ENCODE measurements around the gene TCF12. TPM values are rescaled to one million over a fixed set of nuclear protein-coding genes. Genes with fewer than 3 reads are reported as not detected.

Gene TCF12
- total RNA-seq, 1 donor from 2014 or later: 123 TPM

DNA sequence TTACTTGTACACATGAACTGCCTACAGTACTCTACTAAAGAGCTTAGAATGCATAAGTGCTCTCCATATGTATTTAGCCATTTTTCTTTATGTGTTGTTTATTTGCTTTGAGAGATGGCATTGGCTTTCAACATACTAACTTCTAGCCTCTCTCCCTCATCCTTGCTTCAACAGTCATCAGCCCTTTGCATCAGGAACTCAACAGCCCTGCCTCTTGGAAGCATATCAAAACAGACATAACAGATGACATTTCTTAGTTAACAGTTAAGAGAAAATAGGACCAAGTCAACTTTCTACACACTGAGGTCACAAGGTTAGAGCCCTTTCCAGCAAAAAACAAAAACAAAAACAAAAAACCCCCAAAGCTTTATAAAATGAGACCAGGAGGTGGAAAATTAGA is 145.6 kb downstream of the TCF12 start:
- H3K9me3 Mint-ChIP-seq (ENCODE audit: unreplicated experiment): no peaks in the 10 kb centered on the region
- H3K4me1 Mint-ChIP-seq (ENCODE audit: unreplicated experiment): peaks cover 11% of the 10 kb centered on the region
- no peak for DNase-seq (ENCODE audit: low spot score)
- no peaks in the 10 kb centered on the region for H3K36me3 Mint-ChIP-seq (ENCODE audit: low read depth, unreplicated experiment)
- no peaks in the 10 kb centered on the region for H3K27me3 Mint-ChIP-seq (ENCODE audit: unreplicated experiment)
- no peak overlapping the region for H3K27ac Mint-ChIP-seq (ENCODE audit: unreplicated experiment)
- TF ChIP-seq, protein P1, sequence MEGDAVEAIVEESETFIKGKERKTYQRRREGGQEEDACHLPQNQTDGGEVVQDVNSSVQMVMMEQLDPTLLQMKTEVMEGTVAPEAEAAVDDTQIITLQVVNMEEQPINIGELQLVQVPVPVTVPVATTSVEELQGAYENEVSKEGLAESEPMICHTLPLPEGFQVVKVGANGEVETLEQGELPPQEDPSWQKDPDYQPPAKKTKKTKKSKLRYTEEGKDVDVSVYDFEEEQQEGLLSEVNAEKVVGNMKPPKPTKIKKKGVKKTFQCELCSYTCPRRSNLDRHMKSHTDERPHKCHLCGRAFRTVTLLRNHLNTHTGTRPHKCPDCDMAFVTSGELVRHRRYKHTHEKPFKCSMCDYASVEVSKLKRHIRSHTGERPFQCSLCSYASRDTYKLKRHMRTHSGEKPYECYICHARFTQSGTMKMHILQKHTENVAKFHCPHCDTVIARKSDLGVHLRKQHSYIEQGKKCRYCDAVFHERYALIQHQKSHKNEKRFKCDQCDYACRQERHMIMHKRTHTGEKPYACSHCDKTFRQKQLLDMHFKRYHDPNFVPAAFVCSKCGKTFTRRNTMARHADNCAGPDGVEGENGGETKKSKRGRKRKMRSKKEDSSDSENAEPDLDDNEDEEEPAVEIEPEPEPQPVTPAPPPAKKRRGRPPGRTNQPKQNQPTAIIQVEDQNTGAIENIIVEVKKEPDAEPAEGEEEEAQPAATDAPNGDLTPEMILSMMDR (IDR thresholded peaks at IDR 0.05; ENCODE audit: unreplicated experiment): no peak
- H3K4me3 Mint-ChIP-seq (ENCODE audit: unreplicated experiment): no peak overlapping the region

DNA sequence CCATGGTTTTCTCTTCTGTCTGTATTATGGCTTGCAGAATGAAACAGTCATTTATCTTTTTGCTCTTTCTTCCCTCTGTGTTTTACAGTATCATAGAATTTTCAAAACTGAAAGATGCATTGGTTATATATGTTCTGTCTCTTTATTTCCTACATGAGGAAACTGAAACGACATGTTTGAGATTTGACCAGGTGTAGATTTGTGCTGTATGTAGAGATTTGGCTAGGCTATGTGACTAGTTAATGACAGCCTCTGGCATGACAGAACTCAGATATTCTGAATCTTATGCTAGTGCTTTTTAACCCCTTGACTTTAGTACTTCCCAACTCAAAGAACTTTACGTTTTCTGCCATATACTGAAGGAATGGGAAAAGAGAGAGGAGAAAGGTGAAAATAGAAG is 151.0 kb downstream of the TCF12 start:
- Mint-ChIP-seq H3K9me3 (ENCODE audit: unreplicated experiment) (no peaks in the 10 kb centered on the region), H3K27ac (ENCODE audit: unreplicated experiment) (no peak overlapping the region), H3K27me3 (ENCODE audit: unreplicated experiment) (no peaks in the 10 kb centered on the region), H3K4me1 (ENCODE audit: unreplicated experiment) (peaks cover 13% of the 10 kb centered on the region), H3K4me3 (ENCODE audit: unreplicated experiment) (no peak overlapping the region), H3K36me3 (ENCODE audit: low read depth, unreplicated experiment) (no peaks in the 10 kb centered on the region)
- DNase-seq (ENCODE audit: low spot score): no peak
- TF ChIP-seq, protein P1 (IDR thresholded peaks at IDR 0.05; ENCODE audit: unreplicated experiment): no peak

DNA sequence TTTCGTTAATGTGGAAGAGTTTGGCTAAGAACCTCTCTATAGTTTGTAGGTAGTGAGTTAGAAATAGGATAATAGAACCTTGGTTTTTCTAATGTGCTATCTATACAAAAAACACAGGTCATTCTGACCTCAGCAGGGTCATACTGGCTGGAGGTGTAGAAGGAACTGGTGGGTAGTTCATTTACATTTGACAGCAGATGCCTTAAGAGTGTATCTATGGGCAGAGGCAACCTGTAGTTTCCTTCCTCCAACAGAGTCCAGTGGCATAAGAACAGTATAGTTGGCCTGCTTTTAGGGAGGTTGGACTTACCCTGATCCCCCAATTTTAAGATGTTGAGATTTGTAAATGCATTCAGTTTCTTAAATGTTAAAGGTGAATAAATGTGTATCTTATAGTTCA is 152.2 kb downstream of the TCF12 start:
- TF ChIP-seq, protein P1 (IDR thresholded peaks at IDR 0.05; ENCODE audit: unreplicated experiment): no peak
- Mint-ChIP-seq H3K27ac (ENCODE audit: unreplicated experiment) (no peak overlapping the region), H3K36me3 (ENCODE audit: low read depth, unreplicated experiment) (no peaks in the 10 kb centered on the region), H3K4me3 (ENCODE audit: unreplicated experiment) (no peak overlapping the region), H3K4me1 (ENCODE audit: unreplicated experiment) (peaks cover 13% of the 10 kb centered on the region), H3K9me3 (ENCODE audit: unreplicated experiment) (no peaks in the 10 kb centered on the region), H3K27me3 (ENCODE audit: unreplicated experiment) (peaks cover 2% of the 10 kb centered on the region)
- no peak for DNase-seq (ENCODE audit: low spot score)

DNA sequence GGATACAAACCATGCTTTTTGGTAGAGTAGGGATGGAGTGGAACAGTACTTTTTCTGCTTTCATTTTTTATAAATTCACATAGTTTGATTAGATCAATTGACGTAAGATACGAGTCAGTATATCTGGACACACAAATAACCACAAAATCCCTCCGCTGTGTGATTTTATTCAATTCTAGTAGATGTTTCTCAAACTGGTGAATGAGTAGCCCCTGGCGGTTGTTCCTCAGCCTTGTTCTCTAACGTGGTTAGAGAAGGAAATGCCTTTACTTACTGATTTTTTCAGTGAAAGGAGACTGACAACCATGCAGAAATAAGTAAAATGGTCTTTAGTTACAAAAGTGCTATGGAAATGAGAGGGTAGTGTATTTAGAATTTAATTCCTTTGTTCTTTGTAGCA is 161.0 kb downstream of the TCF12 start:
- no peak for DNase-seq (ENCODE audit: low spot score)

DNA sequence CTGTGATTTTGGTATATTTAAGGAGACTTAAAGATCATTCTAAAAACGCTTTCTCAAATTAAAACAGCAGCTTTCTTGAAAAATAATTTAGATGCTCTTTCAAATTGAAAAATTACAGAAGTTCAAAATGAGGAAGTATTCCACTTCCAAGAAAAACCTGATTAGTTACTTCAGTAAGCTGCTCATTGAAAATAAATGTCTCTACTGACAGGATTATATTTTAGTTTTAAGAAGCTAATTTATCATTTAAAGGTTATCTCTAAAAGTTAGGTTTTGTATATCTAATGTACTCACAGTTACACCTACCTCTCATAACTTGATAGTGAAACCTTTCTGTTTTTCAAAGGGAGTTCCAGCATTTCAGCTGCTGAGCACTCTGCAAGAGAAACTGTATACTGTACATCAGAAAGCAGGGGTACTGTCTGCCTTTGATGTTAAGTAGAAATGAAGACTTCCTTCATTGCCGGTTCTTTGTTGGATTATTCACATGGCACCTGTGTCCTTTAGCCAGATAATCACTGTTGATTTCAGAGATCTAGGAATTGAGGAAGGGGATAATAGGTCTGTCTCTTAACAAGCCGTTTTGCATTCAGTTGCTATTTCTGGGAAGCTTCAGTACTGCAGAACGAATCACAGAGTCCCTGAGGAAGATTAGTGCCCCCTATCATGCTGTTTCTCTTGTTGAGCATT is 161.6 kb downstream of the TCF12 start:
- no peak for DNase-seq (ENCODE audit: low spot score)
- Mint-ChIP-seq H3K27me3 (ENCODE audit: unreplicated experiment) (peaks cover 1% of the 10 kb centered on the region), H3K36me3 (ENCODE audit: low read depth, unreplicated experiment) (no peaks in the 10 kb centered on the region), H3K4me3 (ENCODE audit: unreplicated experiment) (no peak overlapping the region), H3K9me3 (ENCODE audit: unreplicated experiment) (no peaks in the 10 kb centered on the region), H3K27ac (ENCODE audit: unreplicated experiment) (no peak overlapping the region), H3K4me1 (ENCODE audit: unreplicated experiment) (peaks cover 5% of the 10 kb centered on the region)
- TF ChIP-seq, protein P1 (IDR thresholded peaks at IDR 0.05; ENCODE audit: unreplicated experiment): no peak

More for the DNA sequence above, 161.0 kb downstream of the TCF12 start:
- H3K4me1 Mint-ChIP-seq (ENCODE audit: unreplicated experiment): peaks cover 5% of the 10 kb centered on the region
- peaks cover 2% of the 10 kb centered on the region for H3K27me3 Mint-ChIP-seq (ENCODE audit: unreplicated experiment)
- no peak overlapping the region for H3K4me3 Mint-ChIP-seq (ENCODE audit: unreplicated experiment)
- H3K27ac Mint-ChIP-seq (ENCODE audit: unreplicated experiment): no peak overlapping the region
- TF ChIP-seq, protein P1 (IDR thresholded peaks at IDR 0.05; ENCODE audit: unreplicated experiment): no peak
- no peaks in the 10 kb centered on the region for H3K36me3 Mint-ChIP-seq (ENCODE audit: low read depth, unreplicated experiment)
- H3K9me3 Mint-ChIP-seq (ENCODE audit: unreplicated experiment): no peaks in the 10 kb centered on the region
